Mucosa of rectum (tissue), 2 donors: ENCODE results near the gene TMTC1.

Experiments used
- H3K27ac ChIP-seq, 2 donors: one replicate each; pipeline ENCODE4 v1.7.0; 2013; ENCODE audit warnings: inconsistent platforms in 2 of 2, low read depth in 2 of 2, low read length in 2 of 2
- H3K27me3 ChIP-seq, 2 donors: one replicate each; pipeline ENCODE4 v1.7.0; 2013; ENCODE audit warnings: low read length in 2 of 2; ENCODE audit not compliant: control insufficient read depth in 2 of 2, insufficient read depth in 2 of 2
- H3K36me3 ChIP-seq, 2 donors: one replicate each; pipeline ENCODE4 v1.7.0; 2013; ENCODE audit warnings: low read length in 2 of 2; ENCODE audit not compliant: control insufficient read depth in 2 of 2, insufficient read depth in 2 of 2
- H3K4me1 ChIP-seq, 2 donors: one replicate each; pipeline ENCODE4 v1.7.0; 2013; ENCODE audit warnings: low read length in 2 of 2, mild to moderate bottlenecking in 1 of 2; ENCODE audit not compliant: control insufficient read depth in 2 of 2, insufficient read depth in 2 of 2
- H3K4me3 ChIP-seq, 2 donors: one replicate each; pipeline ENCODE4 v1.7.0; 2013; ENCODE audit warnings: low read length in 2 of 2
- H3K9ac ChIP-seq, 2 donors: one replicate each; pipeline ENCODE4 v1.7.0; 2013; ENCODE audit warnings: low read length in 2 of 2, low read depth in 1 of 2, mild to moderate bottlenecking in 1 of 2
- H3K9me3 ChIP-seq, 2 donors: one replicate each; pipeline ENCODE4 v1.7.0; 2013; ENCODE audit warnings: low read length in 2 of 2; ENCODE audit not compliant: control insufficient read depth in 2 of 2
- donor health status: healthy.
- donor health status: Normal muscosa, but diverticular disease.

TMTC1 gene

GRCh38 chr12:29582677-29583272, 201.0 kb downstream of the TMTC1 start:
- Histone ChIP-seq H3K4me3 (peak overlapping the region in 1 of 2 donors; percentile 17), H3K36me3 (no peaks in the 10 kb centered on the region), H3K4me1 (peaks cover 3 to 12% of the 10 kb centered on the region in 2 donors), H3K9ac (no peak overlapping the region), H3K9me3 (no peaks in the 10 kb centered on the region), H3K27ac (peak overlapping the region; percentile 16 to 26), H3K27me3 (no peaks in the 10 kb centered on the region)

GRCh38 chr12:29582146-29582545, 201.6 kb downstream of the TMTC1 start:
- no peaks in the 10 kb centered on the region for H3K36me3 ChIP-seq
- peaks cover 3 to 12% of the 10 kb centered on the region in 2 donors for H3K4me1 ChIP-seq
- H3K9me3 ChIP-seq = no peaks in the 10 kb centered on the region
- peak overlapping the region in 1 of 2 donors; percentile 16 for H3K27ac ChIP-seq
- no peak overlapping the region for H3K4me3 ChIP-seq
- no peak overlapping the region for H3K9ac ChIP-seq
- H3K27me3 ChIP-seq = no peaks in the 10 kb centered on the region

GRCh38 chr12:29581631-29582030, 202.1 kb downstream of the TMTC1 start:
- no peaks in the 10 kb centered on the region for H3K36me3 ChIP-seq
- H3K4me1 ChIP-seq = peaks cover 3 to 12% of the 10 kb centered on the region in 2 donors
- H3K27me3 ChIP-seq = no peaks in the 10 kb centered on the region
- H3K9me3 ChIP-seq = no peaks in the 10 kb centered on the region
- H3K4me3 ChIP-seq = no peak overlapping the region
- no peak overlapping the region for H3K27ac ChIP-seq
- H3K9ac ChIP-seq = no peak overlapping the region

GRCh38 chr12:29580971-29581370, 202.8 kb downstream of the TMTC1 start:
- H3K27me3 ChIP-seq = no peaks in the 10 kb centered on the region
- H3K9ac ChIP-seq = no peak overlapping the region
- no peaks in the 10 kb centered on the region for H3K9me3 ChIP-seq
- no peak overlapping the region for H3K4me3 ChIP-seq
- H3K36me3 ChIP-seq = no peaks in the 10 kb centered on the region
- peaks cover 3 to 12% of the 10 kb centered on the region in 2 donors for H3K4me1 ChIP-seq
- no peak overlapping the region for H3K27ac ChIP-seq

- Histone ChIP-seq H3K4me3 (no peak overlapping the region), H3K36me3 (no peaks in the 10 kb centered on the region), H3K4me1 (peaks cover 3 to 14% of the 10 kb centered on the region in 2 donors), H3K9me3 (no peaks in the 10 kb centered on the region), H3K27ac (no peak overlapping the region), H3K9ac (no peak overlapping the region), H3K27me3 (no peaks in the 10 kb centered on the region)
Measured at GRCh38 chr12:29578731-29579130, 205.0 kb downstream of the TMTC1 start.

GRCh38 chr12:29578070-29578469, 205.7 kb downstream of the TMTC1 start:
- Histone ChIP-seq H3K9me3 (no peaks in the 10 kb centered on the region), H3K27ac (no peak overlapping the region), H3K9ac (no peak overlapping the region), H3K4me3 (no peak overlapping the region), H3K36me3 (no peaks in the 10 kb centered on the region), H3K27me3 (no peaks in the 10 kb centered on the region), H3K4me1 (peaks cover 3 to 18% of the 10 kb centered on the region in 2 donors)

GRCh38 chr12:29574500-29574899, 209.2 kb downstream of the TMTC1 start:
- Histone ChIP-seq H3K9ac (no peak overlapping the region), H3K27me3 (no peaks in the 10 kb centered on the region), H3K36me3 (no peaks in the 10 kb centered on the region), H3K27ac (peak overlapping the region in 1 of 2 donors; percentile 48), H3K4me3 (no peak overlapping the region), H3K9me3 (no peaks in the 10 kb centered on the region), H3K4me1 (peaks cover 0 to 8% of the 10 kb centered on the region in 2 donors)

- H3K27ac ChIP-seq = no peak overlapping the region
- H3K4me3 ChIP-seq = no peak overlapping the region
- H3K27me3 ChIP-seq = no peaks in the 10 kb centered on the region
- peaks cover 0 to 8% of the 10 kb centered on the region in 2 donors for H3K4me1 ChIP-seq
- H3K9ac ChIP-seq = no peak overlapping the region
- H3K36me3 ChIP-seq = no peaks in the 10 kb centered on the region
- no peaks in the 10 kb centered on the region for H3K9me3 ChIP-seq
Measured at GRCh38 chr12:29572938-29573337, 210.8 kb downstream of the TMTC1 start.

GRCh38 chr12:29572464-29572863, 211.3 kb downstream of the TMTC1 start:
- H3K27ac ChIP-seq = no peak overlapping the region

GRCh38 chr12:29569132-29569757, 214.5 kb downstream of the TMTC1 start:
- Histone ChIP-seq H3K36me3 (no peaks in the 10 kb centered on the region), H3K4me3 (no peak overlapping the region), H3K9ac (no peak overlapping the region), H3K27ac (no peak overlapping the region), H3K27me3 (no peaks in the 10 kb centered on the region), H3K9me3 (no peaks in the 10 kb centered on the region), H3K4me1 (peaks cover 0 to 8% of the 10 kb centered on the region in 2 donors)

More at GRCh38 chr12:29572464-29572863, 211.3 kb downstream of the TMTC1 start:
- no peaks in the 10 kb centered on the region for H3K36me3 ChIP-seq
- no peaks in the 10 kb centered on the region for H3K9me3 ChIP-seq
- peaks cover 0 to 8% of the 10 kb centered on the region in 2 donors for H3K4me1 ChIP-seq
- no peak overlapping the region for H3K9ac ChIP-seq
- no peak overlapping the region for H3K4me3 ChIP-seq
- H3K27me3 ChIP-seq = no peaks in the 10 kb centered on the region
